Epithelial cell of esophagus (primary cell): ENCODE data around the gene NOL9.

ENCODE experiments used
- DNase-seq: peaks from one replicate; pipeline ENCODE4 v3.0.0; 2010; ENCODE audit warnings: low read depth
- H3K4me3 ChIP-seq: 2 replicates; pipeline ENCODE4 v1.5.1; 2011; ENCODE audit warnings: mild to moderate bottlenecking, low read length, control low read depth
- CTCF ChIP-seq: IDR thresholded peaks from 2 replicates; pipeline ENCODE4 v1.5.1; 2011; ENCODE audit warnings: low read depth, mild to moderate bottlenecking, low read length, control low read depth, inconsistent platforms; ENCODE audit not compliant: insufficient read depth; ENCODE audit errors: missing control alignments

Gene NOL9

DNA sequence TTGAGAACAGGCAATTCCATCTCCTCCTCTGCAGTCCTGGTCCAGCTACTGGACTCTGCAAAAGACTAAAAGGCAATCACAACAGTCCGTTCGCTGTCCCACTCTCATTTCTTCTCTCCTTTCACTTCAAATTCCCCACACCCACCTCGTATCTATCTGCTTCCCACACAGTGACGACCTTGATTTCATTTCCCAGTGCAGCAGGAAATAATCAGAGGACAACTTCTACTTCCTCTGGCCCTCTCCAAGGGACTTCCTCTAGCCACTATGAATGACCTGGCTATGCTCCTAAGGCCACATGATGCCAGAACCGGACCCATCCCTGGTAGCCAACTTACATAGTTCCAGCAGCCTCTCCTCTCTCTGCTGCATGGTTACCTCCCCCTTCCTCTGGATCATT lies 8.0 kb downstream of the NOL9 start:
- no peak for TF ChIP-seq CTCF
- no peak overlapping the region for H3K4me3 ChIP-seq
- no peak for DNase-seq

GRCh38 chr1:6545276-6546112 lies 8.8 kb downstream of the NOL9 start:
- no peak overlapping the region for H3K4me3 ChIP-seq
- no peak for TF ChIP-seq CTCF
- DNase-seq, result peak; percentile 54

GRCh38 chr1:6544831-6545230 lies 9.5 kb downstream of the NOL9 start:
- TF ChIP-seq CTCF, result no peak
- DNase-seq, result peak; percentile 50
- H3K4me3 ChIP-seq, result no peak overlapping the region

- no peak for DNase-seq
- TF ChIP-seq CTCF, result no peak
- no peak overlapping the region for H3K4me3 ChIP-seq
These were observed 15.4 kb downstream of the NOL9 start for GRCh38 chr1:6538956-6539355.

- TF ChIP-seq CTCF, result no peak
- no peak overlapping the region for H3K4me3 ChIP-seq
- no peak for DNase-seq
These were observed 18.0 kb downstream of the NOL9 start for GRCh38 chr1:6536291-6536690.

GRCh38 chr1:6535214-6535613 lies 19.1 kb downstream of the NOL9 start:
- no peak for DNase-seq

More at GRCh38 chr1:6535214-6535613, 19.1 kb downstream of the NOL9 start:
- TF ChIP-seq CTCF, result no peak
- no peak overlapping the region for H3K4me3 ChIP-seq
